Loucy (cell line): ENCODE results near the gene PC.

Experiments
- H2AFZ ChIP-seq: fragments of 200-600 bp; sonication (generic); 2 replicates; pipeline ENCODE4 v1.6.0; 2016; ENCODE audit warnings: antibody characterized with exemption, mild to moderate bottlenecking, low read length, moderate library complexity
- H3F3A ChIP-seq: fragments of 200-600 bp; 2 replicates; pipeline ENCODE4 v1.6.0; 2016; ENCODE audit warnings: antibody characterized with exemption, low read depth, mild to moderate bottlenecking
- H3K27me3 ChIP-seq: fragments of 200-600 bp; sonication (generic); 2 replicates; pipeline ENCODE4 v1.6.1; 2014; ENCODE audit warnings: low read length, mild to moderate bottlenecking; ENCODE audit not compliant: insufficient read depth, poor library complexity, severe bottlenecking
- H3K36me3 ChIP-seq: fragments of 200-600 bp; sonication (generic); 2 replicates; pipeline ENCODE4 v1.6.1; 2016; ENCODE audit warnings: low read length; ENCODE audit not compliant: insufficient read depth
- H3K4me1 ChIP-seq: fragments of 200-600 bp; sonication (generic); 2 replicates; pipeline ENCODE4 v1.5.1; 2014; ENCODE audit warnings: low read length, mild to moderate bottlenecking; ENCODE audit not compliant: insufficient read depth, poor library complexity, severe bottlenecking
- H3K4me2 ChIP-seq: fragments of 200-600 bp; sonication (generic); 2 replicates; pipeline ENCODE4 v1.6.0; 2014; ENCODE audit warnings: antibody characterized with exemption, low read length, low read depth, mild to moderate bottlenecking; ENCODE audit not compliant: poor library complexity, severe bottlenecking
- H3K4me3 ChIP-seq: fragments of 200-600 bp; sonication (generic); 2 replicates; pipeline ENCODE4 v1.5.1; 2014; ENCODE audit warnings: low read length, mild to moderate bottlenecking, mixed read lengths; ENCODE audit not compliant: poor library complexity, severe bottlenecking
- H3K79me2 ChIP-seq: fragments of 200-600 bp; sonication (generic); 2 replicates; pipeline ENCODE4 v1.6.1; 2014; ENCODE audit warnings: low read length; ENCODE audit not compliant: insufficient read depth
- H3K9ac ChIP-seq: fragments of 200-600 bp; sonication (generic); 2 replicates; pipeline ENCODE4 v1.6.0; 2014; ENCODE audit warnings: mild to moderate bottlenecking, low read depth, low read length, moderate library complexity; ENCODE audit not compliant: poor library complexity, severe bottlenecking
- H3K9me2 ChIP-seq: fragments of 200-600 bp; sonication (generic); replicated peaks from 2 replicates; pipeline ENCODE4 v1.6.1; 2016; ENCODE audit warnings: low read depth, low read length, mixed read lengths
- H3K9me3 ChIP-seq: fragments of 200-600 bp; sonication (generic); 2 replicates; pipeline ENCODE4 v1.6.1; 2014; ENCODE audit warnings: mild to moderate bottlenecking, antibody characterized with exemption, low read length, low read depth; ENCODE audit not compliant: insufficient read depth
- H4K20me1 ChIP-seq: fragments of 200-600 bp; sonication (generic); 2 replicates; pipeline ENCODE4 v1.6.0; 2014; ENCODE audit warnings: antibody characterized with exemption, low read length, mild to moderate bottlenecking; ENCODE audit not compliant: insufficient read depth, poor library complexity, severe bottlenecking
- EZH2phosphoT487 ChIP-seq: fragments of 200-600 bp; IDR thresholded peaks from 2 replicates; pipeline ENCODE4 v1.6.1; 2018; ENCODE audit warnings: antibody characterized with exemption, mild to moderate bottlenecking, moderate library complexity, borderline replicate concordance
- TF ChIP-seq, protein P1 (sequence below): fragments of 200-600 bp; sonication (generic); conservative IDR thresholded peaks from 2 replicates; pipeline ENCODE4 v1.5.1; 2014; ENCODE audit warnings: mild to moderate bottlenecking, antibody characterized with exemption, low read length

The PC gene

GRCh38 chr11:66856496-66857233 lies 101.5 kb downstream of the PC start, which contains the start of gene LRFN4:
Gene LRFN4, plus strand, starts transcription at chr11:66857064. Its CDS starts 681 bp downstream, at chr11:66857745.
- Histone ChIP-seq H3K36me3 (no peaks in the 10 kb centered on the region), H2AFZ (peak within 1 kb of the TSS; percentile 93), H3K27me3 (no peaks in the 10 kb centered on the region), H3K4me2 (peak within 1 kb of the TSS; percentile 88), H4K20me1 (peaks cover 9% of the 10 kb centered on the region), H3K4me1 (peaks cover 21% of the 10 kb centered on the region), H3F3A (no peaks in the 10 kb centered on the region), H3K9ac (peak within 1 kb of the TSS; percentile 98), H3K79me2 (peaks cover 34% of the 10 kb centered on the region), H3K4me3 (peak within 1 kb of the TSS; percentile 88), H3K9me3 (no peaks in the 10 kb centered on the region), H3K9me2 (no peaks in the 10 kb centered on the region)
- TF ChIP-seq EZH2phosphoT487 = no peak
- TF ChIP-seq, protein P1, sequence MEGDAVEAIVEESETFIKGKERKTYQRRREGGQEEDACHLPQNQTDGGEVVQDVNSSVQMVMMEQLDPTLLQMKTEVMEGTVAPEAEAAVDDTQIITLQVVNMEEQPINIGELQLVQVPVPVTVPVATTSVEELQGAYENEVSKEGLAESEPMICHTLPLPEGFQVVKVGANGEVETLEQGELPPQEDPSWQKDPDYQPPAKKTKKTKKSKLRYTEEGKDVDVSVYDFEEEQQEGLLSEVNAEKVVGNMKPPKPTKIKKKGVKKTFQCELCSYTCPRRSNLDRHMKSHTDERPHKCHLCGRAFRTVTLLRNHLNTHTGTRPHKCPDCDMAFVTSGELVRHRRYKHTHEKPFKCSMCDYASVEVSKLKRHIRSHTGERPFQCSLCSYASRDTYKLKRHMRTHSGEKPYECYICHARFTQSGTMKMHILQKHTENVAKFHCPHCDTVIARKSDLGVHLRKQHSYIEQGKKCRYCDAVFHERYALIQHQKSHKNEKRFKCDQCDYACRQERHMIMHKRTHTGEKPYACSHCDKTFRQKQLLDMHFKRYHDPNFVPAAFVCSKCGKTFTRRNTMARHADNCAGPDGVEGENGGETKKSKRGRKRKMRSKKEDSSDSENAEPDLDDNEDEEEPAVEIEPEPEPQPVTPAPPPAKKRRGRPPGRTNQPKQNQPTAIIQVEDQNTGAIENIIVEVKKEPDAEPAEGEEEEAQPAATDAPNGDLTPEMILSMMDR = no peak

DNA sequence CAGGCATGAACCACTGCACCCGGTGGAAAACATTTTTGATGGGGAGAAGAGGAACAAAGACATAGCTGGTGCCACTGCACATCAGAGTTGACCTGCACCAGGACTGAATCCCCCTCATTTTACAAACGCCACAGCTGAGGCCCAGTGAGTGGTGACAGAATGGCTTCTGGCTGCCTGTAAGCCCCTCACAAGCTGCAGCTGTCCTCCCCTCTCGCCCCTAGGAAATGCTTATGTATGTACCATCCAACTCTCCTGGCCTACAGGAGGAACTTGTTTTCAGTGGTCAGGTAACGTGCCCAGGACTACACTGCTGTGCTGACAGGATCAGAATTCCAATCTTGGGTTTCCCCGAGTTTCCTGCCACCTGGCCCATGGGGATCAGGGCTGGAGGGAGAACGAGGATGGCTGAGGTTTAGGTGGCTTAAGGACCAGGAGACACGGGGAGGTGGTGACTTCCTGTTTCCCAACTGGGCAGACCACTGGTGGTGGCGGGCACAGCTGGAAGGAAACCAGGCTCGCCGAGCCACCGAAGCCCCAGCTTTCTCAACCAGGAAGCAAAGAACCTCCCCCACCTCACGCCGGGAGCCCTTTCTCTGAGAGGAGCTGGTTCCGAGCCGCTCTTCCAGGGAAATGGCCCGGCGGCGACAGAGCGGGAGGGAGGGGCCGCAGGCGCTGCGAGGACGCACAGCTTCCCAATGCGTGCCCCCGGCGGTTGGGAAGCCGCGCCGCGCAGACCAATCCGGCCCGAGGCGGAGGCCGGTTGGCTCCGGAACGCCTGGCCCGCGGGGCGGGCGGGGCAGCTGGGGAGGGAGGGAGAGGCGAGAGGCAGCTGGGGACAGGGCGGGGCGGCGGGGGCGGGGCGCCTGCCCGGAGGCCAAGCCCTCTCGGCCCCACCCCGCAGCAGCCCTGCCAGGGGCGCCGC lies 102.3 kb downstream of the PC start:
- Histone ChIP-seq H3K36me3 (no peaks in the 10 kb centered on the region), H3K79me2 (peaks cover 34% of the 10 kb centered on the region), H3K27me3 (no peaks in the 10 kb centered on the region), H3K4me1 (peaks cover 21% of the 10 kb centered on the region), H3K9ac (peak overlapping the region; percentile 98), H3K9me2 (no peaks in the 10 kb centered on the region), H3K9me3 (no peaks in the 10 kb centered on the region), H3K4me3 (peak overlapping the region; percentile 88), H3K4me2 (peak overlapping the region; percentile 88), H4K20me1 (peaks cover 9% of the 10 kb centered on the region), H3F3A (no peaks in the 10 kb centered on the region), H2AFZ (peak overlapping the region; percentile 93)
- no peak for TF ChIP-seq EZH2phosphoT487
- TF ChIP-seq, protein P1 = no peak

- H3K4me2 ChIP-seq = peak overlapping the region; percentile 88
- H3K27me3 ChIP-seq = no peaks in the 10 kb centered on the region
- H3K9me2 ChIP-seq = no peaks in the 10 kb centered on the region
- peaks cover 7% of the 10 kb centered on the region for H4K20me1 ChIP-seq
- peak overlapping the region; percentile 98 for H3K9ac ChIP-seq
- no peak overlapping the region for H2AFZ ChIP-seq
- no peaks in the 10 kb centered on the region for H3K9me3 ChIP-seq
- H3K79me2 ChIP-seq = peaks cover 34% of the 10 kb centered on the region
- H3F3A ChIP-seq = no peaks in the 10 kb centered on the region
- TF ChIP-seq EZH2phosphoT487 = no peak
- TF ChIP-seq, protein P1 = no peak
- H3K4me3 ChIP-seq = no peak overlapping the region
- peaks cover 21% of the 10 kb centered on the region for H3K4me1 ChIP-seq
- no peaks in the 10 kb centered on the region for H3K36me3 ChIP-seq
These were observed 103.4 kb downstream of the PC start for GRCh38 chr11:66854729-66855211.
